Measurements from ENCODE around the gene SCG3. TPM values are rescaled to one million over a fixed set of nuclear protein-coding genes. Genes with fewer than 3 reads are reported as not detected.

The SCG3 gene
- total RNA-seq, 1 experiment from 2014 or later: not detected

- Histone ChIP-seq H3K27me3 (peaks cover 6% of the 10 kb centered on the region), H3K4me3 (no peak overlapping the region), H3K36me3 (no peaks in the 10 kb centered on the region), H3K9me3 (no peaks in the 10 kb centered on the region)
- DNase-seq: no peak
Observed at GRCh38 chr15:51760805-51761204, 79.5 kb downstream of the SCG3 start.

GRCh38 chr15:51765751-51766150 lies 84.4 kb downstream of the SCG3 start:
- Histone ChIP-seq H3K9me3 (no peaks in the 10 kb centered on the region), H3K4me3 (no peak overlapping the region), H3K27me3 (no peaks in the 10 kb centered on the region), H3K36me3 (no peaks in the 10 kb centered on the region)
- no peak for DNase-seq

GRCh38 chr15:51766341-51766740 lies 85.0 kb downstream of the SCG3 start:
- Histone ChIP-seq H3K27me3 (no peaks in the 10 kb centered on the region), H3K36me3 (no peaks in the 10 kb centered on the region), H3K9me3 (no peaks in the 10 kb centered on the region), H3K4me3 (no peak overlapping the region)
- no peak for DNase-seq

- Histone ChIP-seq H3K4me3 (no peak overlapping the region), H3K36me3 (no peaks in the 10 kb centered on the region), H3K9me3 (no peaks in the 10 kb centered on the region), H3K27me3 (no peaks in the 10 kb centered on the region)
- no peak for DNase-seq
Observed at GRCh38 chr15:51768018-51768417, 86.7 kb downstream of the SCG3 start.

Other genes starting within 250 kb of the SCG3 start
- gene DMXL2, start 58.7 kb upstream of the SCG3 start, total RNA-seq (2014; rRNA removed; shearing (Covaris generic); ENCODE audit: low replicate concordance): 6.6 and 16.2 TPM in 2 replicates
- 23.3 and 25.2 TPM in 2 replicates for gene LYSMD2, start 56.2 kb downstream of the SCG3 start, total RNA-seq (2014; rRNA removed; shearing (Covaris generic); ENCODE audit: low replicate concordance)
- 1.3 and 1.4 TPM in 2 replicates for gene TMOD2, start 70.1 kb downstream of the SCG3 start, total RNA-seq (2014; rRNA removed; shearing (Covaris generic); ENCODE audit: low replicate concordance)
- gene TMOD3, start 148.2 kb downstream of the SCG3 start, total RNA-seq (2014; rRNA removed; shearing (Covaris generic); ENCODE audit: low replicate concordance): 37.8 and 40.6 TPM in 2 replicates